RWPE1 (cell line): ENCODE measurements around the gene TPRG1.

Experiments
- CTCF ChIA-PET: fragments of 350-600 bp; sonication (Branson Sonifier 250); formaldehyde crosslinking; extraction: SDS; loops from one replicate; lab custom pipeline; 2021; lab: Yijun Ruan, JAX
- POLR2A ChIA-PET: fragments of 400-600 bp; formaldehyde crosslinking; extraction: SDS; loops from one replicate; lab custom pipeline; 2020; ENCODE audit warnings: antibody characterized with exemption; ENCODE audit not compliant: low non-redundant PET; lab: Yijun Ruan, JAX
- DNase-seq: peaks from one replicate; pipeline ENCODE4 v3.0.0; 2012; ENCODE audit warnings: low spot score
- H3K27ac ChIP-seq: fragments of 450-650 bp; 2 replicates; pipeline ENCODE4 v1.5.1; 2017
- TF ChIP-seq, protein P1 (sequence below): fragments of 450-650 bp; conservative IDR thresholded peaks from 2 replicates; pipeline ENCODE4 v1.5.1; 2017; ENCODE audit warnings: low read depth, mild to moderate bottlenecking

Gene TPRG1

DNA sequence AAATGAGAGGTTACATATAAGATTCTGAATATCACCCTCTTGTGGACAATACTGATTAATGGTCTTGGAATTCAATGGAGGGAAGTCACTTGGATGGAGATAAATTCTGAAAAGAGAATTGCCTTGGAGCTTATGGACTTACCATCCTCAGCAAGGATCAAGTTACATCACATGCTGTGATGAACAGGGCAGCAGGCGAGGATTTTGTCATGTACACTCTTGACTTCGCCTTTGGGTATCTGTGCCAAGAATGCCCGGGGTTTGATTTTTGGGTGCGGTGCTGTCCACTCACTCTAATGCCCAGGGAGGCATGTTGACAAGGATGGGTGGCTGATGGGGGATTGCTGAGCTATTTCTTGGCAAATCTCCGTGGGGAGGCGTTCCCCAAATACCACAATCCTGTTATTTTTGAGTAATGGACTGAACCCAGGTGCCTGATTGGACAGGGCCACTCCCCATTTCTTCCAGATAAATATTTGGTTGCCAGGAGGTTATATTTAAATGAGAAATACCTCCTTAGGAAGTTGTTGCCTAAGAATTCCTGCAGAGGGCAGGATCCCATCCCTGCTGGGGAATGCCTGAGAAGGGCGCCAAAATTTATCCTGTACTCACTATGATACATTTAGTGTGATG lies 96.3 kb downstream of the TPRG1 start:
- CTCF ChIA-PET = interaction anchor here (0.6 to 1.6 kb wide), 9 partner anchors 8 to 1512 kb away, joined by 3 to 6 read pairs (median 3); no protein-coding TSS in a partner anchor
- H3K27ac ChIP-seq = peak overlapping the region; percentile 65
- TF ChIP-seq, protein P1, sequence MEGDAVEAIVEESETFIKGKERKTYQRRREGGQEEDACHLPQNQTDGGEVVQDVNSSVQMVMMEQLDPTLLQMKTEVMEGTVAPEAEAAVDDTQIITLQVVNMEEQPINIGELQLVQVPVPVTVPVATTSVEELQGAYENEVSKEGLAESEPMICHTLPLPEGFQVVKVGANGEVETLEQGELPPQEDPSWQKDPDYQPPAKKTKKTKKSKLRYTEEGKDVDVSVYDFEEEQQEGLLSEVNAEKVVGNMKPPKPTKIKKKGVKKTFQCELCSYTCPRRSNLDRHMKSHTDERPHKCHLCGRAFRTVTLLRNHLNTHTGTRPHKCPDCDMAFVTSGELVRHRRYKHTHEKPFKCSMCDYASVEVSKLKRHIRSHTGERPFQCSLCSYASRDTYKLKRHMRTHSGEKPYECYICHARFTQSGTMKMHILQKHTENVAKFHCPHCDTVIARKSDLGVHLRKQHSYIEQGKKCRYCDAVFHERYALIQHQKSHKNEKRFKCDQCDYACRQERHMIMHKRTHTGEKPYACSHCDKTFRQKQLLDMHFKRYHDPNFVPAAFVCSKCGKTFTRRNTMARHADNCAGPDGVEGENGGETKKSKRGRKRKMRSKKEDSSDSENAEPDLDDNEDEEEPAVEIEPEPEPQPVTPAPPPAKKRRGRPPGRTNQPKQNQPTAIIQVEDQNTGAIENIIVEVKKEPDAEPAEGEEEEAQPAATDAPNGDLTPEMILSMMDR = peak; percentile 82
- DNase-seq = peak; percentile 93
- POLR2A ChIA-PET = no interaction called here

DNA sequence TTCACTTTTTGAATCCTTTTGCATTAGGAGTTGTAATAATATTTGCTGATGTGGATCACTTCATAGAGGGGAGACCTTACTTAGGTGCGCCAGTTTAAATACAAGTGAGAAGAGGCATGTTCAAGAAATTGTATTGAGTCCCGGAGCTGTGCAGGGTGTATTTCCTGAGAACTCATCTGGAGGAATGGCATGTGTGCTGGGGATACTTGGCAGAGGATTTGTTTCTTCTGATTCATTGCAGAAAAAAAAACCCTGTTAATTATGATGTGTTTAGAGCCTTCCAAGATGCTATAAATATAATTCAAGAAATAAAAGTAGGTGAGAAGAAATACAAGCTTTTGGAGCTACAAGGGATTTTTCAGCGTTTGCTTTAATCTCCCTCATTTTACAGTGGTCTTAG lies 97.6 kb downstream of the TPRG1 start:
- no peak for DNase-seq

DNA sequence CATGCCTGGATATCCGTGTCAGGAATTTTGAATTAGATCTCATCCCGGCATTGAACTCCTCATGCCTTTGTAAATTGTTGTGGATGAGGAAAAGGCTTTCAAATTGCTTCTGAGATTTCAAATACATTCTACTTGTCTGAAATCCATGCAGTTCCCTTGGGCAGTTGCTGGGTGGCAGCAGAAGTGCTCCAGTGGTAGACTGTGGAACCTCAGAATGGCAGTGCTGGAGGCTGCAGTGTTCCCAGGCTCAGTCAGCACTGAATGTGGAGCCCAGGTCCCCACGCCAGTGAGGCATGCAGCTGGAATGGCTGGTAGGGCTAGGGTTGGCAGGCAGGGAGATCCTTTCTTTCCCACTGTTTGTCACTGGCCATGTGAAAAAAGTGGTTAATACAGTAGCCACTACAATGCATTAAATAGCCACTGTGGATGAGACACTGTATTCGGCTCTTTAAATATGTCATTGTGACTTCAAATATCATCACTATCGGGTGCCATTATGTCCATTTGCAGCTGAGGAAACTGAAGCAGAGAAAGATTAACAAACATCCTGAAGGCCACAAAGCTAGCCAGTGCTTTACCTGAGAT lies 98.6 kb downstream of the TPRG1 start:
- ChIA-PET POLR2A (no interaction called here), CTCF (interaction anchor here (0.6 to 1.1 kb wide), 7 partner anchors 35 to 560 kb away, joined by 3 to 7 read pairs (median 3); no protein-coding TSS in a partner anchor)
- TF ChIP-seq, protein P1 = peak; percentile 80
- DNase-seq = peak; percentile 58
- peak overlapping the region; percentile 79 for H3K27ac ChIP-seq

More for the DNA sequence above, 97.6 kb downstream of the TPRG1 start:
- CTCF ChIA-PET = interaction anchor here (0.6 to 1.6 kb wide), 9 partner anchors 68 to 681 kb away, joined by 3 read pairs; no protein-coding TSS in a partner anchor
- POLR2A ChIA-PET = no interaction called here
- TF ChIP-seq, protein P1 = no peak
- no peak overlapping the region for H3K27ac ChIP-seq

DNA sequence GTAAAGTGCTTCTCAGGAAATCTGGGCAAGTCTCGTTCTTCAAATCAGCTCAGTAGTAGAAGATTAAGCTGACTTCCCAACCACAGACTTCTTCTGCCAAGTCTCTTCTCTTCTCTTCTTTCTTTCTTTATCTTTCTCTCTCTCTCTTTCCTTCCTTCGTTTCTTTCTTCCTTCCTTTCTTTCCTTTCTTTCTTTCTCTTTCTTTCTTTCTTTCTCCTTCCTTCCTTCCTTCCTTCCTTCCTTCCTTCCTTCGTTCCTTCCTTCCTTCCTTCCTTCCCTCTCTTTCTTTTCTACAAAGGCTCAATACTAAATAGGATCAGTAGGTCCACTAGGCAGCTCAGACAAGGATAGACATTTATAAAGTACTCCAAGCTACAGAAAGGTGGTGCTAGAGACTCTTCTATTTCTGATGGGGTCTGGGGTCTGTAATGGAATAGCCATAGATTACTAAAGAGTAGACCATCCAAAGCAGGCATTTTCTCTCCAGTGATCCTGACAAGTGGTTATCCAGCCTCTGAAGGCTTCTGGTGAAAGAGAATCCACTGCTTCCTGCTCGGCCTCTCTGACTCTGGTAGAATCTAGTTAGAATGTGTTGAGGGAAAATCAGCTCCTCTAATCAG lies 100.8 kb downstream of the TPRG1 start:
- DNase-seq = no peak

DNA sequence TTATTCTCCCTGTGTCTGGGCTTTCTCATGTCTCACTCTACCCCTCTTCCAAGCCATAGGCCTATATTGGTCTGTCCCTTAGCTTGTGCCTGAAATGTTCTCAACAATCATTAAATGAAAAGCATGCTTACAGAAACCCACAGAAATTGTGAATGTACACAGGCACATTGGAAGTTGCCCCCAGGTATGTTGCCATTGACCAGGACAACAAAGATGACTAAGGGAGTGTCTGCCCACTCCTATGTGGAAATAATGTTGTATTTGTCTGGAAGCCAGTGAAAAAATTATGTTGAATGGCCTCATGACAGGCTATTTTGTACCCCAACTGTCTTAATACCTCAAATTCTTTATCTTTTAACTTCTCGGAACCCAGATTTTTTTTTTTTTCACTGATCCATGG lies 102.0 kb downstream of the TPRG1 start:
- DNase-seq = no peak
- ChIA-PET CTCF (interaction anchor here (0.7 to 1.1 kb wide), 2 partner anchors 35 to 675 kb away, joined by 3 read pairs; no protein-coding TSS in a partner anchor), POLR2A (no interaction called here)
- no peak overlapping the region for H3K27ac ChIP-seq
- TF ChIP-seq, protein P1 = no peak

More for the DNA sequence above, 100.8 kb downstream of the TPRG1 start:
- TF ChIP-seq, protein P1 = no peak; the same call in 1 of the 2 replicates
- no peak overlapping the region for H3K27ac ChIP-seq
- ChIA-PET CTCF (interaction anchor here (0.5 to 1.1 kb wide), 4 partner anchors 36 to 586 kb away, joined by 3 read pairs; no protein-coding TSS in a partner anchor), POLR2A (no interaction called here)

DNA sequence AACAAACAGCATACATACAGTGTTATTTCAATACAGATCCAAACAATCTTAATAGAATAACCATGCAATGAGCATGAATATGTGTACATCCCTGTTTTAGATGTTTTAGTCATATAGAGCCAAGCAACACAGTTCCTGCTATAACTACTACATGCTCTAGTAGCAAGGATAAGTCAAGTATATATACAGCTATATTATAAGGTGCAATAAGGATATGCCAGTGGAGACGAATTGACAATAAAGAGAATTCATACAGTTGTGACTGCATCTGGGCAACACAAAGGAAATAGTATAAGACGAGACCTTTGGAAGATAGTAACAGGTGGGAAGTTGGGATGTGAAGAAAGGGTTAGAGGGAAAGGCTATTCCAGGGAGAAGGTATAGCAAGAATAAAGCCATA lies 103.4 kb downstream of the TPRG1 start:
- POLR2A ChIA-PET = no interaction called here

More for the DNA sequence above, 103.4 kb downstream of the TPRG1 start:
- DNase-seq = no peak
- CTCF ChIA-PET = no interaction called here
- H3K27ac ChIP-seq = no peak overlapping the region
- TF ChIP-seq, protein P1 = no peak
